Suppressor macrophage (primary cell): ENCODE measurements around the gene PNPLA7.
"Not testable (repeated sequence)": the region's sequence is repeated elsewhere in the genome, so short reads cannot be mapped to it uniquely, and the experiment has no call there.

Source experiments
- DNase-seq, 4 experiments: peaks; one replicate each; pipeline ENCODE4 v3.0.0-alpha.2; 2020 to 2022

The PNPLA7 gene

GRCh38 chr9:137416006-137416562 lies 134.1 kb downstream of the PNPLA7 start:
- no peak for DNase-seq

GRCh38 chr9:137415451-137415850 lies 134.8 kb downstream of the PNPLA7 start:
- no peak for DNase-seq

GRCh38 chr9:137412431-137412830 lies 137.8 kb downstream of the PNPLA7 start:
- no peak for DNase-seq

GRCh38 chr9:137411645-137412380 lies 138.4 kb downstream of the PNPLA7 start:
- DNase-seq, result peak in 3 of 4 experiments; percentile 35 to 50 (median 41)

GRCh38 chr9:137411260-137411644 lies 138.9 kb downstream of the PNPLA7 start:
- DNase-seq, result no peak

GRCh38 chr9:137410891-137411249 lies 139.3 kb downstream of the PNPLA7 start:
- no peak for DNase-seq

- DNase-seq, result not testable (repeated sequence)
Measured at GRCh38 chr9:137410236-137410890, 139.8 kb downstream of the PNPLA7 start.
